Measurements from ENCODE around the gene CACNA1G.

CACNA1G gene

GRCh38 chr17:50641357-50641756 is 80.8 kb downstream of the CACNA1G start:
- no peak overlapping the region for H3K4me3 ChIP-seq (ENCODE audit: low read depth in 1 of 2, low read length in 2 of 2)
- no peak for ATAC-seq (ENCODE audit: insufficient read depth, low read depth)
- H3K27me3 ChIP-seq (ENCODE audit: insufficient read depth, low read length, poor library complexity), result peaks cover 6% of the 10 kb centered on the region
- H3K9me3 ChIP-seq (ENCODE audit: insufficient read depth, low read length, severe bottlenecking), result no peaks in the 10 kb centered on the region
- TF ChIP-seq EZH2 (IDR thresholded peaks at IDR 0.05; ENCODE audit: borderline replicate concordance, low read depth, low read length, severe bottlenecking), result no peak
- TF ChIP-seq, protein P1, sequence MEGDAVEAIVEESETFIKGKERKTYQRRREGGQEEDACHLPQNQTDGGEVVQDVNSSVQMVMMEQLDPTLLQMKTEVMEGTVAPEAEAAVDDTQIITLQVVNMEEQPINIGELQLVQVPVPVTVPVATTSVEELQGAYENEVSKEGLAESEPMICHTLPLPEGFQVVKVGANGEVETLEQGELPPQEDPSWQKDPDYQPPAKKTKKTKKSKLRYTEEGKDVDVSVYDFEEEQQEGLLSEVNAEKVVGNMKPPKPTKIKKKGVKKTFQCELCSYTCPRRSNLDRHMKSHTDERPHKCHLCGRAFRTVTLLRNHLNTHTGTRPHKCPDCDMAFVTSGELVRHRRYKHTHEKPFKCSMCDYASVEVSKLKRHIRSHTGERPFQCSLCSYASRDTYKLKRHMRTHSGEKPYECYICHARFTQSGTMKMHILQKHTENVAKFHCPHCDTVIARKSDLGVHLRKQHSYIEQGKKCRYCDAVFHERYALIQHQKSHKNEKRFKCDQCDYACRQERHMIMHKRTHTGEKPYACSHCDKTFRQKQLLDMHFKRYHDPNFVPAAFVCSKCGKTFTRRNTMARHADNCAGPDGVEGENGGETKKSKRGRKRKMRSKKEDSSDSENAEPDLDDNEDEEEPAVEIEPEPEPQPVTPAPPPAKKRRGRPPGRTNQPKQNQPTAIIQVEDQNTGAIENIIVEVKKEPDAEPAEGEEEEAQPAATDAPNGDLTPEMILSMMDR (IDR thresholded peaks at IDR 0.05; ENCODE audit: borderline replicate concordance, extremely low read depth, low read length, poor library complexity, severe bottlenecking), result no peak
- no peaks in the 10 kb centered on the region for H3K79me2 ChIP-seq (ENCODE audit: insufficient read depth, low read length)
- H2AFZ ChIP-seq (ENCODE audit: low read depth, low read length), result no peak overlapping the region
- no peak overlapping the region for H3K9ac ChIP-seq (ENCODE audit: low read depth, low read length)
- no peak overlapping the region for H3K4me2 ChIP-seq (ENCODE audit: insufficient read depth, low read length)
- H3K4me1 ChIP-seq (ENCODE audit: insufficient read depth, low read length), result no peaks in the 10 kb centered on the region
- no peaks in the 10 kb centered on the region for H3K36me3 ChIP-seq (ENCODE audit: insufficient read depth, low read length)
- H4K20me1 ChIP-seq (ENCODE audit: insufficient read depth, low read length), result no peaks in the 10 kb centered on the region
- no peak for DNase-seq
- no peak overlapping the region for H3K27ac ChIP-seq (ENCODE audit: low read length)

DNA sequence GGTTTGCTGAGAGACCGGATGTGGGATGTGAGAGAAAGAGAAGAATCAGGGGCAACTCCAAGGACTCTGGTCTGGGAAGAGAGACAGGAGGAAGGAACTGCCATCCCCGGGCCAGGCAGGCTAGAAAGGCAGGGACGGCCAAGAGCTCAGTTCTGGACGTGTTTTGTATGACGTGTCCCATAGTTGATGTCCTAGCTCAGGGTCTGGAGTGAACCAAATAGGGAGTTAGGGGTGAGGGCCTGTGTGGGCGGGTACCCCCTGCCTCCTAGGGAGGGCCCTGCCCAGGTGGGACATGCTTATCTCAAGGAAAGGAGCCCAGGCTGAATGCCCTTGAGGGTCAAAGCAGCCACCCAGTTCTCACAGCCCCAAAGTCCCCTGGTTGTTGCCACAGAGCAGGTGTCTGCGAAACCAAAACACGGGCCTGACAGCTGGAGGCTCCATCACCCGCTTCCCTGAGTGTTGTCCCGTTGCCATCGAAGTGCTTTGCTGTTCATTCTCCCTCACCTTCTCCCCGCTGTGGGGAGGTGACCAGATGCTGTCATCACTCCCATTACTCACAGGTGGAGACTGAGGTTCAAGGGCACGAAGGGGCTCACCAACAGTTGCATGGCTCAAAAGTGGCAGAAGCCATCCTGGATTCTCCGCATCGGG is 81.7 kb downstream of the CACNA1G start:
- no peak for TF ChIP-seq EZH2 (IDR thresholded peaks at IDR 0.05; ENCODE audit: borderline replicate concordance, low read depth, low read length, severe bottlenecking)
- TF ChIP-seq, protein P1 (IDR thresholded peaks at IDR 0.05; ENCODE audit: borderline replicate concordance, extremely low read depth, low read length, poor library complexity, severe bottlenecking), result no peak
- Histone ChIP-seq H3K4me2 (ENCODE audit: insufficient read depth, low read length) (no peak overlapping the region), H3K27ac (ENCODE audit: low read length) (no peak overlapping the region), H3K36me3 (ENCODE audit: insufficient read depth, low read length) (no peaks in the 10 kb centered on the region), H3K79me2 (ENCODE audit: insufficient read depth, low read length) (no peaks in the 10 kb centered on the region), H4K20me1 (ENCODE audit: insufficient read depth, low read length) (no peaks in the 10 kb centered on the region), H3K9me3 (ENCODE audit: insufficient read depth, low read length, severe bottlenecking) (no peaks in the 10 kb centered on the region), H3K4me3 (ENCODE audit: low read depth in 1 of 2, low read length in 2 of 2) (no peak overlapping the region), H3K27me3 (ENCODE audit: insufficient read depth, low read length, poor library complexity) (peaks cover 6% of the 10 kb centered on the region), H3K4me1 (ENCODE audit: insufficient read depth, low read length) (no peaks in the 10 kb centered on the region), H2AFZ (ENCODE audit: low read depth, low read length) (no peak overlapping the region), H3K9ac (ENCODE audit: low read depth, low read length) (no peak overlapping the region)
- ATAC-seq (ENCODE audit: insufficient read depth, low read depth), result no peak
- no peak for DNase-seq

DNA sequence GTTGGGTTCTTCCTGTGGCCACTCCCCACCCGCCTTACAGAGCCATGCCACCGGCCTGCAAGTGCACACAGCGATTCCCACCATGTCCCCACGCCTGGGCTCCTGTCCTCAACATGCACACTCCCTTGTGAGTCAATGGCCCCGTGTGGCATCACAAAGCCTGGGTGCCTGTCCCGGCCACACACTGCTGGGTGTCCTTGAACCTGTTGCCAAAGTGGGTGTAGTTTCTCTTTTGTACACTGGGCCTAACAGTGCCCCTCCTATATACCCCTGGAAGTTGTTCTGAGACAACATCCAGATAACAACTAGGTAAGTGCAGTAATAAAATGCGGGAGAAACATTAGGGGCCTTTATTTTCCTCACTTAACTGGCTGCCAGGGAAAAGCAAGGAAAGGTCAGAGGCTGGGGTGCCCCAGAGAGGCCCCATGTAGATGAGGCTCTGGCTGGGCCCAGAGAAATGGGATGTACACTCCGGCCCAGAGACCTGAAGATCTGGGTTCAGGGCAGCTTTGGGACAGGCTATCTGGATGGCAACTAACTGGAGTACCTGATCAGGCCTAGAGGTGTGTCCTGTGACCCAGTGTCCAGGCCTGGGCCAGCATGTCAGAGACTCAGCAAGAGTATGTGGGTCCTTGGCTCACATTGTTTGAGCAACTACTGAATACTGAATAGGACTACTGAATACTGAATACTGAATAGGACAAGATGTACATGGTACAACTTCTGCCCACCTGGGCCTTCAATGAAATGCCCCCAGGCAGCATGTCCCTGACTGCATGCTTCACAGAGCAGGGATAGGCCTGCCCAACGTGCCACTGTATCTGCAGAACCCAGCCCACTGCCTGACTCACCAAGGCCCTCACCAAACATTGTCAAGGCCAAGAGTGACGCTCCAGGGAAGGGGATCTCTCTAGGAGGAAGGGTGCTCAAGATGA is 82.5 kb downstream of the CACNA1G start:
- H3K27me3 ChIP-seq (ENCODE audit: insufficient read depth, low read length, poor library complexity), result peaks cover 6% of the 10 kb centered on the region
- no peak for DNase-seq
- H3K36me3 ChIP-seq (ENCODE audit: insufficient read depth, low read length), result no peaks in the 10 kb centered on the region
- no peak overlapping the region for H3K9ac ChIP-seq (ENCODE audit: low read depth, low read length)
- H3K9me3 ChIP-seq (ENCODE audit: insufficient read depth, low read length, severe bottlenecking), result no peaks in the 10 kb centered on the region
- H3K27ac ChIP-seq (ENCODE audit: low read length), result no peak overlapping the region
- H3K79me2 ChIP-seq (ENCODE audit: insufficient read depth, low read length), result no peaks in the 10 kb centered on the region
- TF ChIP-seq, protein P1 (IDR thresholded peaks at IDR 0.05; ENCODE audit: borderline replicate concordance, extremely low read depth, low read length, poor library complexity, severe bottlenecking), result no peak
- no peak for TF ChIP-seq EZH2 (IDR thresholded peaks at IDR 0.05; ENCODE audit: borderline replicate concordance, low read depth, low read length, severe bottlenecking)
- H3K4me1 ChIP-seq (ENCODE audit: insufficient read depth, low read length), result no peaks in the 10 kb centered on the region
- no peaks in the 10 kb centered on the region for H4K20me1 ChIP-seq (ENCODE audit: insufficient read depth, low read length)
- no peak overlapping the region for H3K4me3 ChIP-seq (ENCODE audit: low read depth in 1 of 2, low read length in 2 of 2)
- ATAC-seq (ENCODE audit: insufficient read depth, low read depth), result no peak
- H3K4me2 ChIP-seq (ENCODE audit: insufficient read depth, low read length), result no peak overlapping the region
- H2AFZ ChIP-seq (ENCODE audit: low read depth, low read length), result no peak overlapping the region
